ENCODE data around the gene MYL3.
"Not testable (repeated sequence)": the region's sequence is repeated elsewhere in the genome, so short reads cannot be mapped to it uniquely, and the experiment has no call there.

The MYL3 gene

DNA sequence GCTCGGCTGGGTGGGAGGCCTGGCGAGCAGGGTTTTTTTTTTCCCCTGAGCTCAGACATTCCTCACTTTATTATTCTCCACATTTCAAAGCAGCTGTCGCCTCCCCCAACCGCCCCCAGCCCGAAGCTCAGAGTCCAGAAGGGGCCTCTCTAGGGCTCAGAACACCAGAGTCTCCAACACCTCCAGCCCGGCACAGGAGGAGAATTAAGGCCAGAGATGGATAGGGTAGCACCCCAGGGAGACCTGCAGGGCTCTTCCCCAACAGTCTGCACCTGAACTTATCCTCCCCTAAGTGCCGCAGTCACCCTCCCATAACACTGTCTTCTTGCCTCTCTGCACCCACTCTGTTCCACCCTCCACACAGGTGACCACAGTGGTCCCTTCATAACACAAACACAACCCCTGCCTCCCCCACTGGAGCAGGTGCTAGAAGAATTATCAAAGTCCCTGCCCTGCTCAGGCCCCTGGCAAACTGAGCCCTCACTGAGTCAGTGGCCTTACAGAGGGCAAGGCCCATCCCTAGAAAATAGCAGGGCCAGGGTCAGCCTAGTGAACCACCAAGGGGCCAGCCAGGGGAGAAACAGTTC is 14.1 kb downstream of the MYL3 start:
- DNase-seq, result no peak

DNA sequence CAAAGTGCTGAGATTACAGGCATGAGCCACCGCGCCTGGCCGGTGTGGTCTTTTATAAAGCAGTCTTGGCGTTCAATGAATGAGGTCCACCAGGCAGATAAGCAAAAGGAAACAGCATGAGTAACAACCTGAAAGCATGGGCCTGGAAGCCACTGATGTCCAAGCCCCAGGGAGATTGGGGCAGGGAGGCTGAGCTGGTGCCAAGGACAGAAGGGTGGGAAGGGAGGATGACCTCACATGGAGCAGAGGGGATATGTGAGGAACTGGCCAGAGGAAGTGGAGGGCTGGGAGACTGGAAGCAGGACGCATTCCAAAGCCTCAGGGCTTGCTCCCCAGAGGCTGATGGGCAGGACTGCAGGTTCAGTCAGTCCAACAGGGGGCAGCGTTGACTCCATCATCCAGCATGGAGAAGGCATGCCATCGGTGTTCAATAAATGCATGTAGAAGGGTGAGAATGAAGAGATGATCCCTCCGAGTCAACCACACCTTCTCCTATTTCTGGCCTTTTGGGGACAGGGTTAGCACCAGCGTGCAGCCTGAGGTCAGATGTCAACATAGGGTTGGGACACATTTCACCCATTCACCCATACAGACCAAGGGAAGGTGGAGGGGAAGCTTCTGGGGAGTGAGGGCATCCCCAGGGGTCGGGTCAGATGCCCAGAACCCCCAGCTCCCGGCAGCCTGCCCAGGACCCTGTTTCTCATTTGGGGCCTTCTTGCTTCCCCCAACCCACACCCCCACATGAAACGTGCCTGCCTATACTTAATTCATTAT is 14.8 kb downstream of the MYL3 start:
- DNase-seq, result peak; percentile 45

- no peak for DNase-seq
Measured at GRCh38 chr3:46847744-46848143, 15.5 kb downstream of the MYL3 start.

DNA sequence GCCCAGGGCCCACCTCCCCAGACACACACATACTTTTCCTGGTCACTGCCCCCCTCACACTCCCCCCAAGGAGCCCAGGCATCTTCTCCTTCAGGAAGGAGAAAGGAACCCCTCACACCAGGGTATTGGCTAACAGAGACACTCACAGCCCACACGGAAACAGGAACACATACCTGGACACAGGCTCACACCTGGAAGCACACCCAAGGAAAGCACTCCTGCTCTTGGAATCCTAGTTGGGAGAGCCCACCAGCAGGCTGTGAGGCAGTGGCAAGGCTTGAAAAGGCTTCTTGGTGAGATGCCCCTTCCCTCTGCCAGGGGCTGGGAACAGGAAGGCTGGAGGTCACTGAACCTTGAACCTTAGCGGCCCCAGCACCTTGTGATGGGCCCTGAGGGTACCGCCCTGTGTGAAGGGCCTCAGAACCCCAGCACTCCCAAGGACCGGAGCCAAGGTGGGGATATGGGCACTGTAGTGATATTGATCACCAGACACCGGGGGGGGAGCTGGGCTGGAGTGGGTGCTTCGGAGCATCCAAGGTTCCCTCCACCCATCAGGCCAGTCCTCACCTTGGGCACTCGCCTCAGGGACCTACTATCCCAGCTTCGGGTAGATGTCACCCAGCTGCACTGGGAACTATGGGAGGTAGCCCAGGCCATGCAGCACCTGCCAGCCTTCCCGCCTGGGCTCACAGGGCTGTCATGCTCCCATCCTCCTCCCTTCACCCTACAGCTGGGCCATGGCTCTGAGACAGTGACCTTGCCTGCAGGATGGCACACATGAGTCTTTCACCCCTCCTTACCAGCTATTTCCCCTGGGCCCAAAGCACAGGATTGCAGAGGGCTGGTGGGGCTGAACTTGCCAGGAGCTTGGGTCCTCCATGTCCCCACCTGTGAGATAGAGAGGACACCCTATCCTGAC is 16.4 kb downstream of the MYL3 start:
- no peak for DNase-seq

DNA sequence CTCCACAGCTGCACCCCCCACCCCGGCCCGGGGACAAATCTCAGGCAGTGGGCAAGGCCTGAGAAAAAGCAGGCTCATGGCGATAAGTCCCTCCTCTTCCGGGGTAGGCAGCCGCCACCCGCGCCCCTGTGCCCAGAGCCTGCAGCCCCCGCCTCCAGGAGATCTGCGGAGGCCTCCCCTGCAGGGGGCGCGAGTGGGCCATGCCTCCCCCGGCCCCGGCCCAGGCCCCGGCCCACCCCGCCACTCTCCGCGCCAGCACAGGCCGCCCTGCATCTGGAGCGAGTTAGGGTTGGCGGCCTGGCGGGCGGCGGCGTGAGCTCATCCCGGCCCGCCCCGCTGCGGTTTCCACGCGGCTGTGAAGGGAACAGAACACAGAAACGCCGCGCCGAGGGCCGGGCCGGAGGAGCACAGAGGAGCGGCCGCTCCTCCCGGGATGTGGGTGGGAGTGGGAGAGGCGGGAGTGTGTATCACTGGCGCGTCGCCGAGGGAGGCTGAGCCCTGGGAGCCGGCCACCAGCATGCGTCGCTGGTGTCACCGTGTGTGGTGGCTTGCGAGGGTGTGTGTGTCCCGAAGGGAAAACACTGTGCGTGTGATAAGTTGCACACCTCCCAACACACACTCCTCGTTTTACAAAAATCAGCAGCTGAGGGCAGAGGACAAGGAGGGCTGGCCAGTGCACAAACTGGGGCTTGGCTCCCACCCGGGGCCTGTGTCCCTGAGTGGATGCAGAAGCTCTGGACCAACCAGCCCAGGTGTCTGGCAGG is 17.2 kb downstream of the MYL3 start:
- DNase-seq, result peak; percentile 72

- DNase-seq, result no peak
Measured at GRCh38 chr3:46845397-46845859, 17.8 kb downstream of the MYL3 start.

DNA sequence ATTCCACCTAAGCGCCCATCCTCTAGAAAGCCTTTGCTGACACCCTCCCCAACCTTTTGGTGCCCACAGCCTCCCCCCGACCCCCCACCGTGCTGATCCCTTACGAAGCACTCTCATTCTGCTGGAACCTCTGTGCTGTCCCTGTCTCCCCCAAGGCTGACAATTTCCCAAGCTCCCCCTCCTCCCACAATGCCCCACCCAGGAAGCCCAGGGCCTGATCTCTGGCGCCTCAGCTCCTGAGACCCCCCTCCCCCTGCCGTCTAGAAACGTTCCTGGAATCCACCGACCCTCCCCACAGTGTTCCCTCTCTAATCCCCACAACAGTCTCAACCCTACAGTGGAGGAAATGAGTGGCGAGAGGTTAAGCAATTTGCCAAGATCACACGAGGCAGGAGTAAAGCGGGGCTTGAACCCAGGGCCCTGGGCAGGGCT is 18.3 kb downstream of the MYL3 start:
- no peak for DNase-seq

- no peak for DNase-seq
Measured at GRCh38 chr3:46844397-46844796, 18.8 kb downstream of the MYL3 start.

DNA sequence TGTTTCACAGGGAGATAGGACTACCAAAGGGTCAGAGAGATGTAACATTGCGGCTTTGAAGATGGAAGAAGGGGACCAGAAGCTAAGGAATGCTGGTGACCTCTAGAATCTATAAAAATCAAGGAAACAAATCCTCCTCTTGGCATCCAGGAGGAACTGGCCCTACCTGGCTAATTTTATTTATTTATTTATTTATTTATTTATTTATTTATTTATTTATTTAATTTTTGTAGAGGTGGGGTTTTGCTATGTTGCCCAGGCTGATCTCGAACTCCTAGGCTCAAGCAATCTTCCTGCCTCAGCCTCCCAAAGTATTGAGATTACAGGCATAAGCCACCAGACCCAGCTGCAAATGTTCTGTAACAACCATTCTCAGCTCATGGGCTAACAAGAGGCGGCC is 19.7 kb downstream of the MYL3 start:
- DNase-seq, result no peak

DNA sequence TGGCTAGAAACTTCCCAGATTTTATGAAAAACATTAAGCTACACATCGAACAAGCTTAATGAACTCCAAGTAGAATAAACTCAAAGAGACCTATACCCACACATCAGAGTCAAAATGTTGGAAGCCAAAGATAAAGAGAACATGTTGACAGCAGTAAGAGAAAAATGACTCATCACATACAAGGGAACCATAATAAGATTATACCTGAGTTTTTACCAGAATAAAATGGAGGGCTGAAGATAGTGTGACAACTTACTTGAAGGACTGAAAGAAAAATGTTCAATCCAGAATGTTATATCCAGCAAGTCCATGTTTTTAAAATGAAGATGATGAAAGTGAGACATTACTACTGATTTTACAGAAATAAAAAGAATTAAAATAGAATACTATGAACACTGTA is 22.8 kb downstream of the MYL3 start:
- DNase-seq, result no peak

DNA sequence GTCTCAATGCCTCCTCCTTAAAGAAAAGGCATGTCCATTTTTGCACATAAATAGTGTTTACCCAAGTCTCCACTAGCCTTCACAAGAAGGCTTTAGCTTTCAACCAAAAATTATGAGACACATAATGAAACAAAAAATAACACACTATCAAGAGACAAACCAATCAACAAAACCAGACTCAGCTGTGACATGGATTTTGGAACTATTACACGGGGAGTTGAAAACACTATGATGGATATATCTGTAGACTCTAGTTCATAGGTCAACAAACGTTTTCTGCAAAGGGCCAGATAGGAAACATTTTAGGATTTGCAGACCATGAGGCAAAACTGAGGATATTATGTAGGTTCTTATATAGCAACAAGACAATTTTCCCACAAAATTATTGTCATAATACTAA is 24.9 kb downstream of the MYL3 start:
- no peak for DNase-seq

DNA sequence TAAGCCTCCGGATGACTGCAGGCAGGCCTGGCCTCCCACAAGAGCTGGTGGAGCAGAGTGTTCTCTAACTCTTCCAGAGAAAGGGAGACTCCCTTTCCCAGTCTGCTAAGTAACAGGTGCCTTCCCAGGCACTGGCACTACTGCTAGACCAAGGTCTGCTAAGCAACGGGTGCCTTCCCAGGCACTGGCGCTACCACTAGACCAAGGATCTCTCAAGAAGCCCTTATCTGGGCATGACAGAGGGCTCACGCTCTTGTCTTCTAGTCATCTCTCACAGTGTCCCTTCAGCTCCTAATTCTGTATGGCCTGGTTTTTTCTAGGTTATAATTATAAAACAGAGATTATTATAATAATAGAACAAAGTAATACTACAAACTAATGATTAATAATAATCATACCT is 27.8 kb downstream of the MYL3 start:
- no peak for DNase-seq

DNA sequence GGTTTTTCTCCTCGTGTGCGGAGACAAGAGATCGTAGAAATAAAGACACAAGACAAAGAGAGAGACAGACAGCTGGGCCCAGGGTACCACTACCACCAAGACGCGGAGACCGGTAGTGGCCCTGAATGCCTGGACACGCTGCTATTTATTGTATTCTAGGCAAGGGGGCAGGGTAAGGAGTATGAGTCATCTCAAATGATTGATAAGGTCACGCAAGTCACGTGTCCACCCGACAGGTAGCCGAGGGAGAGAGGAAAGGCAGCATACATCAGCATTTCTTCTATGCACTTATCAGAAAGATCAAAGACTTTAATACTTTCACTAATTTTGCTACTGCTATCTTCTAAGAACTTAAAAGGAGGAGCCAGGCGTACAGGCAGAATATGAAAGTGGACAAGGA is 28.2 kb downstream of the MYL3 start:
- DNase-seq, result no peak

DNA sequence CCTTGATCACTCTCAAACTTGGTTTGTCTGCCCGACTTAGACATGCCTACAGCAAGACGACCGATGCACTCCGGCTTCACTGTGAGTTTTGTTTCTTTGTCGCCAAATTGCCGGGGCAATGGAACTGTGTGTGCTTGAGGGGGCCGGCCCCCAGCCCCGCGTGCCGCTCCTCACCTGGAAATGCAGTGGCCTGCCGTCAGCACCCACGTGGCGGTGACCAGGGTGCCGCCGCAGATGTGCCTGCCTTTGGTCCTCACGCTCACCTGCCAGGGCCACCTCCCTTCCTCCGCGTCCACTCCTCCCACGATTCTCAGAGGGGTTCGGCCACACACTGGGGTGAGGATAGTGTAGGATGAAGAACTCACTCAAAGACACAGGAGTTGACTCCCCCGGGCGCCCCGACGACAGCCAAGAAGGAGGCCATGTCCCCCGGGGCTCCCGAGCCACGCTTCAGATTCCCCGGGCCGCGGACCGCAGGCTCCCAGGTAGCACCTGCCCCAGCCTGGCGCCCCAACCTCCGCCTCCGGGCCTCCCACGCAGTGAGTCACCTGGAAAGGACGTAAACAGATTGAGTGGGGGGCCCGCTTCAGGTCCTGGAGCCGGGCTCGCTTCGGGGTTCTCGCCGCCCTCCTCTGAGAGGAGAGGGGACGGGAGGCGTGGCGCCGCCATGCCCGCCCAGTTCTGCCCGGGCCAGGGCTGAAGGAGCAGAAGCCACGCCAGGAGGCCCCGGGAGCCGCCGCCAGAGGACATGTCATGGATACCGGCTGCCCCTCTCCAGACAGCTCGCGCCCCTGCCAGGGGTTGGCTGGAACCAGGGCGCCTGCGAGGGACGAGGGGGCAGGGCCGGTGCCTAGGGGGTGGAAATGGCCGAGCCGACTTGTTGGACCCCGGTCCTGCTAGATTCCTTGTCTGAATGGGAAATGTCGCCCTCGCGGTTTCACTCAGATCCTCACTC is 29.6 kb downstream of the MYL3 start:
- DNase-seq, result no peak

DNA sequence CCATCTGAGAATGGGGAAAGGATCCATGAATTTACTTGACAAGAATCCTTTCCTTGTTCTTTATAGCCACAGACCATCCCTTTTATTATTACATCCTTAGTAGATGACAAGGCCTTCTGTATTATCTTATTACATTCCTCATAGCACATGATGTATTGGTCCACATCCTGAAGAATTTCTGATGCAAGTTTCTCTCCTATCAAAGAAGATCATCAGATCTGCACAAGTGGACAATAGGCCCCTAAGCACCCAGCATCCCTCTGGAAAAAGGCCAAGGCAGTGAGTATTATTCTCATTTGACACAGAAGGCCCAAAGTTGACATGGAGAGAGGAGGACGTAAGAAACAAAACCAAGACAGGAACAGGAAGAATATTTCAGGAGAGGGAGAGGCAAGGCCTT is 31.4 kb downstream of the MYL3 start:
- DNase-seq, result no peak

DNA sequence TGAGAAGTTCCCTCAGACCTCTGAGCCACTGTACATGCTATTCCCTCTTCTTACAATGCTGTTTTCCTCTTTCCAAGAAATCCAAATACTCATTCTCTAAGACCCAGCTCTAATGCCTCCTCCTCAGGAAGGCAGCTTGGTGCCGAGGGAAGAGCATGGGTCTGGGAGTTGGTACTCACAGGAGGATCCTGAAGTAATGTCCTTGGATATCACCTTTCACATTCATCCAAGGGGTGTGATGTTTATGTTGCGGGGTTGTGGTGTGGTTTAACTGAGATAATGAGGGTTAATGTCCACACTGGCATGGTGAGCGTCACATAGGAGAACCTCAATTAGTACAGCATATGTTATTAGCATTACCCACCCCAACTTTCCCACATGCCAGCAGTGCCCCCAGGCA is 31.9 kb downstream of the MYL3 start:
- no peak for DNase-seq

DNA sequence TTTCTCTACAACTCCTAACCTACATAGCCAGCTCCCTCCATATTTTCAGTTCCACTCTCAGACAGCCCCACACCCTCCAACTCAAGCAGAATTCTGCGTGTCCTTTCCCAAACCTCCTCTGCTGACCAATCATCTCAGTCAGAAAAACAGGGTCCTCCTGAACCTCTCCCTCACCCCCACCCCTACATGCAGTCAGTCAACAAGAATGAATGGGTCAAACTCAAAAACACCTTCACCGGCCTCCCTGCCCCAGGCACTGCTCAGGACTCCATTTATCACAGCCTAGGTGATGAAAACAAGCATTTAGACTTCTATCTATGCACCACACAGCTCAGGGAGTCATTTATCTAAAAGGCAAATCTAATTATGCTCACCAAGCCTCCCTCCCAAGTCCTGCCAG is 32.4 kb downstream of the MYL3 start:
- DNase-seq, result no peak

DNA sequence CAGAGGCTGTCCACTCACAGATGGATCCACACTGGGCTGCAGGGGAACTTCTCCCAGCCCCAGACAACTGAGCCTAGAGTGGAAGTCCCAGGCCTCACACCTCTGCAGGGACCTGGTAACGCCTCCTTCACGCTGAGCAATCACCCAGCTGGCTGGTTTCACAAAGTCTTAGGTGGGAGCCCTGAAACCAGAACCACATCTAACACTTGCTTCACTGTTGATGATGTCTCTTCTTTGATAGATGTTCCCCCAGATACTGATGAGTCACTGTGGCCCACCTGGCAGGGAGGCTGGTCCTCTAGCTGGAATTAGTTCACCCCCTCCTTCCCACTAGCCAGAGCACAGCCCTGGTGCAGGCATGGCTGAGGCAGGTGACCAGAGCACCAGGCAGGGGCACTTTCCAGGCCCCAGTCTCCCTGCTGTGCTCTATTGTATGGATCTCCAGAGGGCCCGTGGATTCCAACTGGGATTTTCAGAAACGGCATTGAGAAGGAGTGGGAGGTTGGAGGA is 33.5 kb downstream of the MYL3 start:
- DNase-seq, result peak; percentile 55

GRCh38 chr3:46825450-46825849 is 37.8 kb downstream of the MYL3 start:
- DNase-seq, result no peak

DNA sequence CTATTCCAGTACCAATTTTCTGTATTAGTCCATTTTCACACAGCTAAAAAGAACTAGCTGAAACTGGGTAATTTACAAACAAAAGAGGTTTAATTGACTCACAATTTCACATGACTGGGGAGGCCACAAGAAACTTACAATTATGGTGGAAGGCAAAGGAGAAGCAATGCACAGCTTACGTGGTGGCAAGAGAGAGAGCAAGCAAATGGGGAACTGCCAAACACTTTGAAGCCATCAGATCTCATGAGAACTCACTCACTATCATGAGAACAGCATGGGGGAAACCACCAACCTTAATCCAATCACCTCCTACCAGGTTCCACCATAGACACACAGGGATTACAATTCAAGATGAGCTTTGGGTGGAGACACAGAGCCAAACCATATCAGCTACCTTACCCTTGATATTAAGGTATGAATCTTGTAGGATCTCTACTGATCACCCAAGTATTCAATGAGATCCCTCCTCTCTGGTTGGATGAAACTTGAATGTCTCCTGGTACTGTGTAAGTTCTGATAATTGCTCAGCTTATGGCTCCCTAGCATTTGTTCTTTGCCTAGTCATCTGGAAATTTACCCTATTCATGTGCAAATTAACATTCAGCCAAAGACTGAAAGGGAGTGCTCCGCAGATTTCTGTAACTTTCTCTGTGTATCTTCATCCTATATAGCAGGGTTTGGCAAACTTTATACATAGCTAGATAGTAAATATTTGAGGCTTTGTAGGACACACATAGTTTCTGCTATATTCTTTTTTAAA is 38.9 kb downstream of the MYL3 start:
- no peak for DNase-seq

DNA sequence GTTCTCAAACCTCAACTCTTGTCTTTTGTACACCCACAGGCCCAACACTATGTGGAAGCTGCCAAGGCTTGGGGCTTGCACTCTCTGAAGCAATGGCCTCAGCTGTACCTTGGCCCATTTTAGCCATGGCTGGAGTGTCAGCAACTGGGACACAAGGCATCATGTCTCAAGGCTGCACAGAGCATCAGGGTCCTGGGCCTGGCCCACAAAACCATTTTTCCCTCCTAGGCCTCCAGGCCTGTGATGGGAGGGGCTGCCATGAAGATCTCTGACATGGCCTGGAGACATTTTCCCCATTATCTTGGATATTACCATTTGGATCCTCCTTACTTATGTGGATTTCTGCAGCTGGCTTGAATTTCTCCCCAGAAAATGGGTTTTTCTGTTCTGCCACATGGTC is 39.9 kb downstream of the MYL3 start:
- DNase-seq, result not testable (repeated sequence)
